Inflammatory macrophage treated with lipopolysaccharide for 4 hours (primary cell): Measurements from ENCODE around the gene C4orf50.

ENCODE experiments used
- DNase-seq: peaks from one replicate; pipeline ENCODE4 v3.0.0-alpha.2; 2020

C4orf50 gene

GRCh38 chr4:5940470-5941203 is 77.6 kb downstream of the C4orf50 start:
- DNase-seq = no peak

DNA sequence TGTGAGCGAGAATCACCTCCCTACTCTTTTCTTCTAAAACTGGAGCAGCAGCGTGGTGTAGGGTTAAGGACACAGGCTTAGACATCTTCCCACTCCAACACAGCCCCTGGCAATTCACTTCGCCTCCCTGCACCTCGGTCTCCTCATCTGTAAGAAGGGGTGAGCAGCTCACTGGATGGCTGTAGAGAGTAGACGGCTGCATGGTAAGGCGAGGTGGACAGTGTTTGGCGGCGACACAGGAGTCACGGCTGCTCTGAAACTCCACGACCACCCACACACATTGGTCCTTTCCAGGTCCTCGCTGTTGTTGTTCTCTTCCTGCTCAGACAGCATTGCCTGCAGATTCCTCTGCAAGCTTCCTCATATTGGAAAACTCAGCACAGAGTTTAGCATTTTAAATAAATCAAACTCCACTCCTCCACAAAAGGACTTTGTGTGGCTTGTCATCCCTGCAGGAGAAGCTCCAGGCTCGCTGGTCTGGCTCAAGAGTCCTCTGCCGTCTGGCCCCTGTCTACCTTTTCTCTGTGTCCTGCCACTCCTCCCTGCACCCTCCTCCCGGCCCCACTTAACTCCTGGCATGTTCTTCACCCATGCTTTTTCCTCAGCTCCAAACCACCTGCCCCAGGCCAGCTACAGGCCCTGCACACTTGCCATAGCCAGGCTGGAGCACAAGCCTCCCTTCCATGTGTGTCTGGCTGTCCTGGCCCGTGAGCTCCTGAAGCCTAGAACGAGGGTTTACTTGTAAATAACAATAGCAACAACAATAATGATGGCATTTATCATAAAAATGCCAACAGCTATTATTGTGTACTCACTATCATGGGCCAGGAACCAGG is 84.0 kb downstream of the C4orf50 start:
- no peak for DNase-seq

- DNase-seq = no peak
Observed at GRCh38 chr4:5933116-5933515, 85.1 kb downstream of the C4orf50 start.

DNA sequence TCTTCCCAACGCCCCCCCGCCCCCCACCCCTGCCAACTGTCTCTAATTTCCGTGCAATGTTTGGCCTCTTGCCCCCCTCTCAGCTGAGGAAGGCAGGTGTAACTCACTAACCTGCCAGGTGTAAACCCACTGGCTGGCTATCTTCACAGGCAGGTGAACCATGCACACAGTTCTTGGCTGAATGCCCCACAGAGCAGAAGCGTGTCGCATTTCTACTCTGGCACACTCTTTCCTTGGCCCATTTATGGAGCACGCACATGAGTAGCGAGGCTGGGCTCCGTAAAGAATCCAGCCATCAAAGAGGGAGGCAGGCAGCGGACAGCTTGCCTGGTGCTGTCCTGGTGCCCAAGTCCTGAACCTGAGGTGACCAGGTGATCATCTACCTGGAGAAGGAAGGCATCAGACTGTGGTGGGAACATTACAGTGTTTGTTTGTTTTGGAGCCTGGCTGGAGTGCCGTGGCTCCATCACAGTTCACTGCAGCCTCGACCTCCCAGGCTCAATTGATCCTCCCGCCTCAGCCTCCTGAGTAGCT is 86.1 kb downstream of the C4orf50 start:
- no peak for DNase-seq

GRCh38 chr4:5931526-5931925 is 86.7 kb downstream of the C4orf50 start:
- DNase-seq = no peak

- DNase-seq = no peak
Observed at GRCh38 chr4:5930876-5931275, 87.4 kb downstream of the C4orf50 start.

- DNase-seq = no peak
Observed at GRCh38 chr4:5930456-5930855, 87.8 kb downstream of the C4orf50 start.

- no peak for DNase-seq
Observed at GRCh38 chr4:5928844-5929420, 89.3 kb downstream of the C4orf50 start.

DNA sequence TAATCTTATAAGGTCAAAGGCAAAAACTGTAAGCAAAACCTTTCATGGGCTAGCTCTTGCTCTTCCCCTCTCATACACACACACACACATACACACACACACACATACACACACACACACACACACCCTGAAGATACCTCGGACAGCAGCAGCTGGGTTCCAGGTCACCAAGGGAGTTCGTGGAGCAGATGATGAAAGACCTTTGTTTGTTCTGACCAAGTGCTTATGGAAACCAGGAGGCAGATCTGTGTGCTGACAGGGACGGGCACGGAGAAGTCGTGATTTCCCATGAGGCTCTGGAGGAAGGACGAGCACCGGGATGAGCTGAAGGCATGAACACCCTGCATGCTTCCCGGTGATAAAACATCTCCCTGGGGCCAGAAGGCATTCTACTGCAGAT is 90.0 kb downstream of the C4orf50 start:
- no peak for DNase-seq

GRCh38 chr4:5927747-5928146 is 90.5 kb downstream of the C4orf50 start:
- DNase-seq = no peak

- DNase-seq = no peak
Observed at GRCh38 chr4:5927116-5927515, 91.1 kb downstream of the C4orf50 start.

DNA sequence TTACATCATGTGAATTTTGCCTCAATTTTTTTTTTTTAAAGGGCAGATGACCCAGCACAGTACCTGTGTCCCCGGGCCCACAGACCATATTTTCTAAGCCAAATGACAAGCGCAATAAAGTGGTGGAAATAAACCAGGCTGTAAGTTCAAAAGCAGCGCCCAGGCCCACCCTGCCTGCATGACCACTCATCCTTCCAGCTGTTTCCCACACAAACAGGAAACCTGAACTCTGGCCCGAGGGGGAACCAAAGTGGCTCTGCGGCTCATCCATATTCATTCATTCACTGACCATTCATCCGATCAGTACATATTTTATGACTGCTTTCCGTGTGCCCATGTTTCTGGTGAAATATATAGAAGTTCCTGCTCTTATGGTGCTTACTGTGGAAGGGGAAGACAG is 91.6 kb downstream of the C4orf50 start:
- no peak for DNase-seq

- DNase-seq = no peak
Observed at GRCh38 chr4:5925419-5926200, 92.6 kb downstream of the C4orf50 start.

- no peak for DNase-seq
Observed at GRCh38 chr4:5924461-5925125, 93.6 kb downstream of the C4orf50 start.

DNA sequence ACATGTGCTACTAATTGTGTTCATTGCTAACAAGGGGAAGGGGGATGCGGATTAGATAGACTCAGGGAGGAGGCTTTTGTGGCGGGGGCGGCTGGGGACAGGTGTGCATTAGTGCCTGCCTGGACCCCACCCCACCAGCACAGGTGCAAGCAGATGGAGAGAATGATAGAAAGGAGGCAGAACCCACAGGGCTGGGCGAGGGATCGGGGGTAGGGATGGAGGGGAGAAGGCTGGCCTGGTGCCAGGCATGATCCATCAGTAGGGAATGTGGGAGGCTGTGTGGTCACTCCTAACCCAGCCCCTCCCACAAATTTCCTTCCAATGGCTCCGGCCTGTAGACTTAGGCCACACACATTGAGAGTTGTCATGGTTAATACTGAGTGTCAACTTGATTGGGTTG is 94.9 kb downstream of the C4orf50 start:
- no peak for DNase-seq

DNA sequence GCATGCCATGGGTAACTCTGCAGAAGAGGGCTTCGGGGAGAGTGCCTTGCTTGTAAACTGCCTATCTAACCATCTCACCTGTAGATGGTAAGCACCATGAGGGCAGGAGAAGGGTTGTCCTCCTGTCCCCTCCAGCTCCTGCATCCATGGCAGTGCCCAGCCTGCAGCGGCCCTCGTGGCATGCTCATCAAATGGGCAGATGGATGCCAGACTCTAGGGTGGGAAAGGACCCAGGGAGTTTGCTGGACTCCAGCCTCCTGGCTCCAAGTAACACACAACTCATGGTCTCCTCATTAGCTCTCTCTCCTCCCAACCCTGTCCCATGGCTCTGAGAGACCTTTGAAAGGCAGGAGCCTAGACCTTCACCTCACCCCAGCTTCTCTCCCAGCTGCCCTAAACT is 95.7 kb downstream of the C4orf50 start:
- DNase-seq = no peak

DNA sequence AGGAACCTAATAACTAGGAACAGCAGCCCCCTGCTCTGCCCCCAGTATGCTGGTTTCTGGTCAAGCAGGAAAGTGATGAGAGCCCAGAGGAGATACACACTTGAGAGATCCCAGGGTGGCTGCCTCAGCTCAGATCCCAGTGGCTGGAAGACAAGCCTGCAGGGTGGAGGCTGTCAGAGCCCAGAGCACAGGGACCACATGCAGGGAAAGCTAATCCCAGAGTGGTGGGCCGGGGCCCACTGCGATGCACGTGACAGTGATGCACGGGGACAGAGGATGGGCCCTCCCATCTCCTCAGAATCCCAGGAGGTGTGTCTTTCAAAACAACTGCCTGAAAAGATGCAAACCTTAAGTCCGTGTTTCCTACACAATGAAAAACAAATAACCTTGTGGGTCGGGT is 96.2 kb downstream of the C4orf50 start:
- DNase-seq = no peak

DNA sequence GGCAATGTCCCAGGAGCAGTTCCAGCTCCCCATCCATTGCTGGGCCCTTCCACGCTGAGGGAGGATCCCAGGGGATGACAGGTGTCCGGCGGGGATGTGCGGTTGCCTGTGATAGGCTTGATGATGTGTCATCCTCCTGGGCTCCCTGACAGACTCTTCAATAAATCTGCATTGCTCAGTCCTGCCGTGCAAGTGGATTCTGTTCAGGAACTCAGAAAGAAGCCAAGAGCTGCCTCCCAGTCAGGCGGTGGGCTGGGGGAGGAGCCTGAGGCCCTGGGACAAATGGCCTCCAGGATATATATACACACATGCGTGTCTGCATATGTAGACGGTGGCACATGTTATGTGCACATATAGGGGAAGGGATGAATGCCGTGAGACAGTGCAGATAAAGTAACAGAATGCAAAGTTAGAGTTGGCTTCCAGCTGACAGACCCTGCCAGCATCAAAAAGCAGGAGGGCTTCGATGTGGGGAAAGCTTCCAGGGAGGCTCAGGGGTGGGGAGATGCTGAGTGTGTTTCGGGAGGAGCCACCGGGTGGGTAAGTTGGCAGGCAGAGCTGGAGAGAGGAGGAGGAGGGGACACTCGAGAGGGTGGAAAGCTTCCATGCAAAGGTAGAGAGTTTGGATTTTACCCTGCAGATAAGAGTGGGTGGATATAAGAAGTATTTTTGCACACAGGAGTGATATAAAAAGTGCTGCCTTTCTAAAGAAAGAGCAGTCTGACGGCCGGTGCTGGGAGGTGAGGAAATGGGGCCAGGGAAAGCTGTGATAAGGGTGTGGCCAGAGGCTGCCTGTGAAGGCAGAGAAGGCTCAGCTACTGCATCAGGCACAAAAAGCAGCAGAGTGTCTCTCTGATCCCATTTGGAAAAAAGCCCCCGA is 96.9 kb downstream of the C4orf50 start:
- no peak for DNase-seq

GRCh38 chr4:5919571-5919970 is 98.7 kb downstream of the C4orf50 start:
- no peak for DNase-seq

DNA sequence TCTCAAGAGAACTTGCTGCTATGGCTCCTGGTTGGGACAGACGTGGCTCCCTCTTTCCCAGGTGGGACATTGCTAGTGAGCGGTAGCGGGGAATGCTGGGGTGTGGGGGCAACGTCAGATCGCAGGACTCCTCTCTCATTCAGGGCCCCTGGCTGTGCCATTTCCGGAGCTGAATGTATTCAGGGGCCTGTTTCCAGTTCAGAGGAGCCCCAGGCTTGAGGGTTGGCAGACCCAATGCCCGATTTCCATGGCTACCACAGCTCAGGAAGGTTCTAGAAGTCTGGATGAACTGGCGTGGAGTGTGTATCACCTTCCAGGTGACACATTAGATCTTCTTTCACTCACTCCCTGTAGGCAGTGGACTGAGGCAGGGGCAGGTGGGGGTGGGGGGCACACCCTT is 99.2 kb downstream of the C4orf50 start:
- DNase-seq = no peak

- no peak for DNase-seq
Observed at GRCh38 chr4:5918331-5918985, 99.8 kb downstream of the C4orf50 start.
